Mucosa of descending colon (tissue), 3 donors: ENCODE measurements around the gene MFF. TPM values are rescaled to one million over a fixed set of nuclear protein-coding genes. Genes with fewer than 3 reads are reported as not detected.
"Not testable (repeated sequence)": the region's sequence is repeated elsewhere in the genome, so short reads cannot be mapped to it uniquely, and the experiment has no call there.

Source experiments
- ATAC-seq: fragments of 200-7000 bp; cut with Tn5 transposase; one replicate; pipeline ENCODE4 v1.9.1; 2020; ENCODE audit warnings: mild to moderate bottlenecking, moderate library complexity
- DNase-seq, 3 donors: peaks; one replicate each; pipeline ENCODE4 v3.0.0-alpha.2; 2020
- H3K36me3 ChIP-seq: fragments of 200-600 bp; one replicate; pipeline ENCODE4 v1.8.0; 2021; ENCODE audit warnings: low read depth, mild to moderate bottlenecking
- H3K4me1 ChIP-seq: fragments of 200-600 bp; one replicate; pipeline ENCODE4 v1.8.0; 2021; ENCODE audit warnings: low read depth, mild to moderate bottlenecking
- H3K4me3 ChIP-seq: fragments of 200-600 bp; one replicate; pipeline ENCODE4 v1.8.0; 2021; ENCODE audit warnings: mild to moderate bottlenecking
- H3K9me3 ChIP-seq: fragments of 200-600 bp; one replicate; pipeline ENCODE4 v1.8.0; 2021; ENCODE audit warnings: mild to moderate bottlenecking
- intact Hi-C, 2 donors: fragments of 100-400 bp; cut with DNase I in 1 of 2; cut with micrococcal nuclease in 1 of 2; formaldehyde crosslinking; loops; one replicate each; pipeline versions ENCODE4 v1.11.0 to v1.11.1; 2022; cut with DNase I, micrococcal nuclease
- total RNA-seq, 3 donors: library from RNA; stranded (reverse); fragmentation: NEBNext Ultra II Directional in 2 of 3; extraction: Animal tissue kit (Norgen Biotek cat#: 25700) in 2 of 3; gene quantifications; one replicate each; pipeline versions ENCODE4 v1.2.1 to v1.2.4, GENCODE V29; 2021 to 2023
- TF ChIP-seq, protein P1 (sequence below): fragments of 200-600 bp; IDR thresholded peaks from one replicate; pipeline ENCODE4 v1.8.0; 2022; ENCODE audit warnings: antibody characterized with exemption, mild to moderate bottlenecking
- donor health status: DM: no; HTN: no; CAD: no; lungs with moderate emphysema.
- donor health status: DM: no; HTN: no; CAD: no.
- donor health status: DM: no; HTN: yes; CAD: no.

The MFF gene
- total RNA-seq, 3 donors from 2014 or later, result 73.3 to 80.2 (median 77.0) TPM

DNA sequence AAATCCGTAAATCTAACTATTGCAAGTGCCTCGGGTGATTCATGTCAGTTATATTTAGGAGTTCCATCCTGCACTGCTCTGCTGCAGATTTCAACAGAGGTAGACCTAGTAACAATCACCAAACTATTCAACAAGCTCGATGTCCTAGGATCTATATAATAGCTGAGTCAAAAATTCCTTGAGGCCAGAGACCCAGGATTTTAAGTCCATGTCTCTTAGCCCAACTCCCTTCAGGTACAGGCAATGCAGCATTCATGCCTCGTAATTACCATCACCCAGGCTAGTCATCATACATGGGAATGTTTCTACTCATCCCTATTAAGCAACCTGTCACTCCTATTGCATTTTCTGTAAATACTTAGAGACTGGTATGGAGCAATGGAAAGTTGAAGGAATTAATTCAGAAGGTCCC, 53.3 kb downstream of the MFF start:
- H3K9me3 ChIP-seq, result no peaks in the 10 kb centered on the region
- TF ChIP-seq, protein P1, sequence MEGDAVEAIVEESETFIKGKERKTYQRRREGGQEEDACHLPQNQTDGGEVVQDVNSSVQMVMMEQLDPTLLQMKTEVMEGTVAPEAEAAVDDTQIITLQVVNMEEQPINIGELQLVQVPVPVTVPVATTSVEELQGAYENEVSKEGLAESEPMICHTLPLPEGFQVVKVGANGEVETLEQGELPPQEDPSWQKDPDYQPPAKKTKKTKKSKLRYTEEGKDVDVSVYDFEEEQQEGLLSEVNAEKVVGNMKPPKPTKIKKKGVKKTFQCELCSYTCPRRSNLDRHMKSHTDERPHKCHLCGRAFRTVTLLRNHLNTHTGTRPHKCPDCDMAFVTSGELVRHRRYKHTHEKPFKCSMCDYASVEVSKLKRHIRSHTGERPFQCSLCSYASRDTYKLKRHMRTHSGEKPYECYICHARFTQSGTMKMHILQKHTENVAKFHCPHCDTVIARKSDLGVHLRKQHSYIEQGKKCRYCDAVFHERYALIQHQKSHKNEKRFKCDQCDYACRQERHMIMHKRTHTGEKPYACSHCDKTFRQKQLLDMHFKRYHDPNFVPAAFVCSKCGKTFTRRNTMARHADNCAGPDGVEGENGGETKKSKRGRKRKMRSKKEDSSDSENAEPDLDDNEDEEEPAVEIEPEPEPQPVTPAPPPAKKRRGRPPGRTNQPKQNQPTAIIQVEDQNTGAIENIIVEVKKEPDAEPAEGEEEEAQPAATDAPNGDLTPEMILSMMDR, result no peak
- intact Hi-C loops, result no loop called here
- DNase-seq, result no peak
- H3K36me3 ChIP-seq, result no peaks in the 10 kb centered on the region
- no peak overlapping the region for H3K4me3 ChIP-seq
- H3K4me1 ChIP-seq, result peaks cover 18% of the 10 kb centered on the region
- ATAC-seq, result no peak

DNA sequence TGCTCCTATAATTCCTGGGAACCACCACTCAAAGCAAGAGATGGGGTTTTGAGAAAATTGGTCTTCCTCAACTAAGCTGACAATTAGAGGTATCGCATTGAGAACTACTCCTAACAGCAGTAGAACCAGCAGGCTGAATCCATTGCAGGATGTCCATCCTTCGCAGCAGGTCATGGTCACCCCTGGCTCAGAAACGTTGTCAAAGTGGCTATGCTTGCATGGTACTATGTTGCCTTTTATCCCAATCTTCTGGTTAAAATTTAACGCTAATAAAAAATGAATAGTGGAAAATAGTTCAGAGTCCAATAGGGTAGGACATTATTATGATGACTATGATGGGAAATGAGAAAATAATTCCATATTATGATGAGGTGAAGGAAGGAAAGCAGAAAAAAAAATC, 54.0 kb downstream of the MFF start, which contains the start of gene TM4SF20:
Gene TM4SF20, minus strand, starts transcription at position 212 of the 400 bp plus-strand sequence. Its CDS starts 38 bp downstream, at position 174.
- ATAC-seq (peak; percentile 63), DNase-seq (peak in 1 of 3 donors; percentile 17)
- TF ChIP-seq, protein P1, result no peak
- Histone ChIP-seq H3K4me3 (no peak within 1 kb of the TSS), H3K9me3 (no peaks in the 10 kb centered on the region), H3K36me3 (no peaks in the 10 kb centered on the region), H3K4me1 (peaks cover 18% of the 10 kb centered on the region)
- intact Hi-C loops, result no loop called here

DNA sequence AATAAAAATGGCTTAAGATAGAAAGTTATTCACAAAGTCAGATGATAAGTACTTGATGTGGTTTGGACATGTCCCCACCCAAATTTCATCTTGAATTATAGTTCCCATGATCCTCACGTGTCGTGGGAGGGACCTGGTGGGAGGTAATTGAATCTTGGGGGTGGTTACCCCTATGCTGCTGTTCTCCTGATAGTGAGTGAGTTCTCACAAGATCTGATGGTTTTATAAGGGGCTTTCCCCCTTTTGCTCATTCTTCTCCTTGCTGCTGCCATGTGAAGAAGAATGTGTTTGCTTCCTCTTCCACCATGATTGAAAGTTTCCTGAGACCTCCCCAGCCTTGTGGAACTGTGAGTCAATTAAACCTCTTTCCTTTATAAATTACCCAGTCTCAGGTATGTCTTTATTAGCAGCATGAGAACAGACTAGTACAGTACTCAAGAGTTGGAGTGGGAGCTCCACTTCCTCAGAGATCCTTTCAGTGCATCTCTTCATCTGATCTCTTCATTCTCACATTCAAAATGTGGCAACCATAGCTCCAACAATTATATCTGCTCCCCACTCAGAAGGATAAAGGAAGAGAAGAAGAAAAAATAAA, 57.3 kb downstream of the MFF start:
- H3K9me3 ChIP-seq, H3K4me3 ChIP-seq, DNase-seq, intact Hi-C loops, ATAC-seq, H3K36me3 ChIP-seq, H3K4me1 ChIP-seq: not testable (repeated sequence)

DNA sequence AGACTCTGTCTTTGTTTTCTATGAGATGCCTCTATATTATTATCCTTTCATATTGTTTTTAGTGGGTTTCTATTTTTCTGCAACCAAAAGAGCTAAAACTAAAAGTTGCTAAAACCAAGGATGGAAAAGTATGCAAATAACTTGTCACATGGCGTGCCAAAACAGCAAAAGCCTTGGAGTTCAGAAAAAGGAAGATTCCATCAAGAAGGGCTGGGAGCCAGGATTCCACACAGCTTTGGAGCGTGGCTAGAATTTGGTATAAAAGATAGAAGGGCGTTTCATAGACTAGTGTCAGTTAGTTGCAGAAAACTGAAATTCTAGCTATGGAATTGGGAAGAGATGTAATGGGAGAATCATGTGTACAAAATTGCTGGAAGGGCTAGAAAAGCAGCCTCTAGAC, 58.6 kb downstream of the MFF start:
- H3K36me3 ChIP-seq, result no peaks in the 10 kb centered on the region
- no peak overlapping the region for H3K4me3 ChIP-seq
- intact Hi-C loops, result no loop called here
- no peaks in the 10 kb centered on the region for H3K9me3 ChIP-seq
- DNase-seq (no peak), ATAC-seq (no peak)
- TF ChIP-seq, protein P1, result no peak
- H3K4me1 ChIP-seq, result no peaks in the 10 kb centered on the region

DNA sequence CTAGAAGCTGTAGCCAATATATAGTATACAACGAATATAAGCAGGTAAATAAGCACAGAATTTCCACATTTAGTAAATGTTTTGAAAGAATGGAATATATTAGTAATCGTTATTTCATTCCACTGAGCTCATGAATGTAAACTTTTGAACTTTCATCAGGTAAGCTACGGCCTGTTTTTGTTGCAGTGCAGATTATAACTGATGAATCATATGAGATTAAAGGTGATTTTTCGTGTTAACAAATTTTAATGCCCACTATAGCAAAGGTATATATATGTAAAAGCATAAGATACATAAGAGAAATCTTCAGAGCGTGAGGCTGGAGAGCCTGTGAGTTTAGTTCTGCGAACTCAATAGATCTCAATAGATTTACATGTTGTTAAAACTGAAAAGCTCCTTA, 61.6 kb downstream of the MFF start:
- Histone ChIP-seq H3K36me3 (no peaks in the 10 kb centered on the region), H3K4me3 (no peak overlapping the region), H3K9me3 (no peaks in the 10 kb centered on the region), H3K4me1 (no peaks in the 10 kb centered on the region)
- TF ChIP-seq, protein P1, result no peak
- no peak for DNase-seq
- intact Hi-C loops, result no loop called here
- ATAC-seq, result no peak

DNA sequence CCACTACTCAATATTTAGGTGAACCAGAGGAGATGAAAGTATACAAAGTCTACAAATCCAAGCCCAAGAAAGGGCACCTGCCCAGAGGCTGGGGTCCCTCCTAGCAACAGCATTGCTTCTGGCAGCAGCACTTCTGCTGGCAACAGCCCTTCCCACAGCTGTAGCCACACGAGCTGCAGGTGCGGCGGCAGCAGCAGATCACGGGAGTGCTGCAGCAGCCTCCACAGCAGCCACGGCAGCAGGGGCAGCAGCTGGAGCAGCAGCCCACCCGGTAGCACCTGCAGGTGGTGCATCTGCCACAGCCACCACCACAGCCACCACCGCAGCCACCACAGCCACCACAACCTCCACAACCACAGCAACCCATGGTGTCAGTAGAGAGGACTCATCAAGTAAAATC, 62.5 kb downstream of the MFF start, which contains the start of gene SCYGR1:
Gene SCYGR1, minus strand, starts transcription at position 367 of the 400 bp plus-strand sequence. Its CDS starts 0 bp downstream, at position 367.
- intact Hi-C loops, ATAC-seq, H3K4me1 ChIP-seq, DNase-seq, H3K4me3 ChIP-seq, H3K9me3 ChIP-seq, H3K36me3 ChIP-seq: not testable (repeated sequence)
